NCI-H2196 treated with DMSO at 0.1 percent for 48 hours (cell line): ENCODE data around the gene FGF19.
A peak's percentile ranks its signal among the peaks of the same experiment; 100 is the strongest.

Experiments
- DNase-seq: peaks from one replicate; lab custom pipeline; 2025; ENCODE audit not compliant: unreplicated experiment; lab: John Stamatoyannopoulos, UW

FGF19 gene

GRCh38 chr11:69703768-69704507, at the start of gene FGF19:
FGF19 (minus strand) TSS chr11:69704022; CDS start chr11:69703876, 146 bp downstream.
- DNase-seq = no peak

GRCh38 chr11:69752890-69753289, 49.1 kb upstream of the FGF19 start:
- DNase-seq = no peak

GRCh38 chr11:69750875-69751597, 47.2 kb upstream of the FGF19 start:
- no peak for DNase-seq

GRCh38 chr11:69750108-69750850, 46.5 kb upstream of the FGF19 start:
- no peak for DNase-seq

GRCh38 chr11:69748637-69749036, 44.8 kb upstream of the FGF19 start:
- DNase-seq = no peak

- DNase-seq = no peak
Measured at GRCh38 chr11:69746752-69747742, 43.2 kb upstream of the FGF19 start.

GRCh38 chr11:69746140-69746539, 42.3 kb upstream of the FGF19 start:
- DNase-seq = no peak

- no peak for DNase-seq
Measured at GRCh38 chr11:69745201-69745600, 41.4 kb upstream of the FGF19 start.

- no peak for DNase-seq
Measured at GRCh38 chr11:69744435-69744834, 40.6 kb upstream of the FGF19 start.

- no peak for DNase-seq
Measured at GRCh38 chr11:69734841-69735240, 31.0 kb upstream of the FGF19 start.

GRCh38 chr11:69734367-69734766, 30.5 kb upstream of the FGF19 start:
- DNase-seq = no peak

- no peak for DNase-seq
Measured at GRCh38 chr11:69732910-69733309, 29.1 kb upstream of the FGF19 start.

- no peak for DNase-seq
Measured at GRCh38 chr11:69731110-69731509, 27.3 kb upstream of the FGF19 start.

GRCh38 chr11:69730500-69730899, 26.7 kb upstream of the FGF19 start:
- DNase-seq = no peak

GRCh38 chr11:69729252-69729651, 25.4 kb upstream of the FGF19 start:
- DNase-seq = no peak

- no peak for DNase-seq
Measured at GRCh38 chr11:69727266-69727665, 23.4 kb upstream of the FGF19 start.

GRCh38 chr11:69726481-69726880, 22.7 kb upstream of the FGF19 start:
- no peak for DNase-seq

- no peak for DNase-seq
Measured at GRCh38 chr11:69726019-69726418, 22.2 kb upstream of the FGF19 start.

GRCh38 chr11:69721745-69722144, 17.9 kb upstream of the FGF19 start:
- DNase-seq = peak; percentile 4

- DNase-seq = no peak
Measured at GRCh38 chr11:69721106-69721505, 17.3 kb upstream of the FGF19 start.

GRCh38 chr11:69718912-69719311, 15.1 kb upstream of the FGF19 start:
- no peak for DNase-seq
